IMR-90 (cell line): ENCODE results near the gene ETS1. TPM values are rescaled to one million over a fixed set of nuclear protein-coding genes. Genes with fewer than 3 reads are reported as not detected.

Experiments used
- ATAC-seq: fragments of 200-7000 bp; cut with Tn5 transposase; 2 replicates; pipeline ENCODE4 v1.9.1; 2020; ENCODE audit warnings: low read depth, mild to moderate bottlenecking, moderate library complexity
- BruUV-seq: library from RNA; stranded (reverse); fragments of 400-500 nt; replicated peaks from 2 replicates; lab custom pipeline; 2021; lab: Mats Ljungman, UMichigan
- CTCF ChIA-PET: fragments of 300-600 bp; formaldehyde crosslinking; extraction: SDS; loops from one replicate; lab custom pipeline; 2021; ENCODE audit warnings: antibody characterized with exemption; lab: Yijun Ruan, JAX
- POLR2A ChIA-PET: fragments of 300-600 bp; sonication (Branson Sonifier 250); formaldehyde crosslinking; loops from one replicate; lab custom pipeline; 2022; ENCODE audit warnings: antibody characterized with exemption; ENCODE audit not compliant: unreplicated experiment; lab: Charles Lee
- DNase-seq: peaks from one replicate; pipeline ENCODE4 v3.0.0; 2013
- H2AFZ ChIP-seq: replicated peaks from 2 replicates; pipeline ENCODE3; 2013; ENCODE audit warnings: low read length, mild to moderate bottlenecking; ENCODE audit not compliant: poor library complexity
- H2AK5ac ChIP-seq: 2 replicates; pipeline ENCODE4 v1.6.1; 2013; ENCODE audit warnings: low read depth, low read length, inconsistent platforms
- H2AK9ac ChIP-seq: replicated peaks from 2 replicates; pipeline ENCODE3; 2013; ENCODE audit warnings: mild to moderate bottlenecking, low read depth, low read length, moderate library complexity; ENCODE audit not compliant: poor library complexity
- H2BK120ac ChIP-seq: 2 replicates; pipeline ENCODE4 v1.6.1; 2013; ENCODE audit warnings: low read depth, low read length, inconsistent platforms
- H2BK15ac ChIP-seq: 3 replicates; pipeline ENCODE4 v1.6.1; 2013; ENCODE audit warnings: low read depth, low read length, inconsistent platforms
- H2BK20ac ChIP-seq: 2 replicates; pipeline ENCODE4 v1.6.1; 2013; ENCODE audit warnings: low read depth, mild to moderate bottlenecking, inconsistent platforms, low read length, moderate library complexity
- H2BK5ac ChIP-seq: 2 replicates; pipeline ENCODE4 v1.6.1; 2013; ENCODE audit warnings: mild to moderate bottlenecking, low read depth, low read length, inconsistent platforms; ENCODE audit not compliant: poor library complexity, severe bottlenecking
- H3K14ac ChIP-seq: replicated peaks from 2 replicates; pipeline ENCODE4 v1.6.1; 2013; ENCODE audit warnings: low read depth, low read length, inconsistent platforms
- H3K18ac ChIP-seq: 2 replicates; pipeline ENCODE4 v1.6.1; 2013; ENCODE audit warnings: low read depth, low read length, control low read depth
- H3K23ac ChIP-seq: 2 replicates; pipeline ENCODE4 v1.6.1; 2013; ENCODE audit warnings: low read depth, low read length, inconsistent platforms
- H3K27ac ChIP-seq: 2 replicates; pipeline ENCODE4 v1.5.1; 2013; ENCODE audit warnings: mild to moderate bottlenecking, control low read depth, low read length; ENCODE audit not compliant: insufficient read depth
- H3K27me3 ChIP-seq: 2 replicates; pipeline ENCODE4 v1.6.1; 2013; ENCODE audit warnings: low read length; ENCODE audit not compliant: control insufficient read depth, insufficient read depth
- H3K36me3 ChIP-seq: 2 replicates; pipeline ENCODE4 v1.6.1; 2013; ENCODE audit warnings: low read length, mixed read lengths; ENCODE audit not compliant: control insufficient read depth, insufficient read depth
- H3K4ac ChIP-seq: 2 replicates; pipeline ENCODE4 v1.6.1; 2013; ENCODE audit warnings: low read depth, low read length, inconsistent platforms
- H3K4me1 ChIP-seq: 2 replicates; pipeline ENCODE4 v1.6.1; 2013; ENCODE audit warnings: low read length, mixed read lengths; ENCODE audit not compliant: control insufficient read depth, insufficient read depth
- H3K4me2 ChIP-seq: 2 replicates; pipeline ENCODE4 v1.6.1; 2013; ENCODE audit warnings: low read depth, mild to moderate bottlenecking, control low read depth, low read length, moderate library complexity
- H3K4me3 ChIP-seq: 2 replicates; pipeline ENCODE4 v1.5.1; 2013; ENCODE audit warnings: low read depth, mild to moderate bottlenecking, control low read depth, low read length, moderate library complexity; ENCODE audit not compliant: insufficient read depth
- H3K56ac ChIP-seq: 2 replicates; pipeline ENCODE4 v1.6.1; 2013; ENCODE audit warnings: low read length, inconsistent platforms; ENCODE audit not compliant: insufficient read depth; ENCODE audit errors: extremely low read depth
- H3K79me1 ChIP-seq, 2 experiments: 2 replicates each; pipeline ENCODE4 v1.6.1; 2013; ENCODE audit warnings: low read length in 2 of 2, inconsistent platforms in 1 of 2, low read depth in 1 of 2
- H3K9ac ChIP-seq: 2 replicates; pipeline ENCODE4 v1.6.1; 2013; ENCODE audit warnings: low read depth, low read length, control low read depth
- H3K9me1 ChIP-seq: 2 replicates; pipeline ENCODE4 v1.6.1; 2013; ENCODE audit warnings: low read length, inconsistent platforms; ENCODE audit not compliant: insufficient read depth
- H3K9me3 ChIP-seq: 2 replicates; pipeline ENCODE4 v1.6.1; 2013; ENCODE audit warnings: low read length; ENCODE audit not compliant: control insufficient read depth, insufficient read depth
- H4K20me1 ChIP-seq: 2 replicates; pipeline ENCODE4 v1.6.1; 2013; ENCODE audit warnings: low read length, inconsistent platforms; ENCODE audit not compliant: insufficient read depth
- H4K5ac ChIP-seq: 2 replicates; pipeline ENCODE4 v1.6.1; 2013; ENCODE audit warnings: mild to moderate bottlenecking, low read depth, low read length, control low read depth
- H4K8ac ChIP-seq, 2 experiments: 2 replicates each; pipeline ENCODE4 v1.6.1; 2013; ENCODE audit warnings: low read depth in 2 of 2, low read length in 2 of 2, control low read depth in 1 of 2, inconsistent platforms in 1 of 2
- H4K91ac ChIP-seq: 2 replicates; pipeline ENCODE4 v1.6.1; 2013; ENCODE audit warnings: low read depth, low read length, inconsistent platforms; ENCODE audit not compliant: insufficient read depth
- BHLHE40 ChIP-seq: fragments of 150-350 bp; IDR thresholded peaks from 2 replicates; pipeline ENCODE4 v1.6.1; 2016; ENCODE audit warnings: mild to moderate bottlenecking, low read depth, low read length
- CHD1 ChIP-seq: IDR thresholded peaks from 2 replicates; pipeline ENCODE4 v1.6.1; 2012; ENCODE audit warnings: low read depth, low read length, improper control_type of control experiment
- FOS ChIP-seq: fragments of 150-350 bp; IDR thresholded peaks from 2 replicates; pipeline ENCODE4 v1.6.1; 2016; ENCODE audit warnings: low read depth, low read length
- MAZ ChIP-seq: IDR thresholded peaks from 2 replicates; pipeline ENCODE4 v1.6.1; 2012; ENCODE audit warnings: low read depth, mild to moderate bottlenecking, low read length, improper control_type of control experiment, moderate library complexity, borderline replicate concordance
- MXI1 ChIP-seq: IDR thresholded peaks from 2 replicates; pipeline ENCODE4 v1.6.1; 2012; ENCODE audit warnings: low read depth, mild to moderate bottlenecking, low read length, moderate library complexity, borderline replicate concordance
- POLR2A ChIP-seq: IDR thresholded peaks from 2 replicates; pipeline ENCODE4 v1.6.1; 2012; ENCODE audit warnings: mild to moderate bottlenecking, low read depth, low read length
- RCOR1 ChIP-seq: IDR thresholded peaks from 2 replicates; pipeline ENCODE4 v1.6.1; 2012; ENCODE audit warnings: mild to moderate bottlenecking, low read length, improper control_type of control experiment; ENCODE audit not compliant: insufficient replicate concordance
- RFX5 ChIP-seq: IDR thresholded peaks from 2 replicates; pipeline ENCODE4 v1.8.0; 2012; ENCODE audit warnings: low read depth, mild to moderate bottlenecking, low read length, moderate library complexity
- WGBS, 2 experiments: methylation state at CpG; one replicate each; pipeline versions ENCODE4 v1.1.5 to v1.1.7; 2013; ENCODE audit warnings: missing lambda C conversion rate in 2 of 2; ENCODE audit not compliant: insufficient read length in 1 of 2; ENCODE audit errors: extremely low coverage in 2 of 2; 5-methylcytosine and 5-hydroxymethylcytosine counted together
- dilution Hi-C: fragments of 300-500 bp; cut with HindIII; formaldehyde crosslinking; loops from one replicate; pipeline ENCODE4 v1.14.3; 2018; ENCODE audit warnings: low sequenced_read_pairs; ENCODE audit not compliant: unreplicated experiment
- in situ Hi-C: fragments of 300-500 bp; cut with MboI; formaldehyde crosslinking; loops from 3 replicates; pipeline ENCODE4 v1.14.3; 2019; ENCODE audit warnings: low sequenced_read_pairs, inconsistent platforms, mixed read lengths
- intact Hi-C: fragments of 100-400 bp; cut with micrococcal nuclease; formaldehyde crosslinking; loops from 2 replicates; pipeline ENCODE4 v1.10.0; 2022
- polyA plus RNA-seq, 3 experiments: library from polyadenylated mRNA; depleted of rRNA; stranded (reverse); fragments of >200 nt; gene quantifications; 2 replicates each; pipeline ENCODE4 v1.2.3, GENCODE V29; 2012; ENCODE audit warnings: low replicate concordance in 1 of 3
- total RNA-seq: library from RNA; depleted of rRNA; stranded (reverse); fragments of >200 nt; gene quantifications from 2 replicates; pipeline ENCODE4 v1.2.3, GENCODE V29; 2012

ETS1 gene
- total and polyA plus RNA-seq, 2 of the 4 experiments (the other 2 are of a cell fraction): 41.2 to 56.3 TPM

DNA sequence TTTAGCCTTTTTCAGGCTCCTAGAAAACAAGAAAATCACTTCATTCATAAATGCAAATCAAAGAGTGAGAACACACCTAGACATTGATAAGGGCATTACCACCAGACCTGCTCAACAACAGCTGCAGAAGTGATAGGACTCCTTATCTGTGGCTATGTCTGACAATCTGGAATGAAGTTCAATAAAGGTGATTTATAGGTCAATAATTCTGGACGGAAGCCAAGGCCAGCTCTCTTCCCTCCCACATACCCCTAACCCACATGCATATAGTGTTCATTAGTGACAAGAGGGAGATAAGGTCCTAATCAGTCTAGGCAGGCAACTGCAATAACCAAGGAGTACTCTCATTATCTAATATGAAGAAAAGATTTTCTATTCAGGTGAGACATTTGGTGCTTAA lies 111.3 kb downstream of the ETS1 start:
- Histone ChIP-seq H2BK15ac (no peak overlapping the region), H4K5ac (no peak overlapping the region), H2AFZ (no peak overlapping the region), H3K14ac (no peak overlapping the region), H2BK5ac (no peak overlapping the region), H3K79me1 (peaks cover 55 to 91% of the 10 kb centered on the region in 2 experiments), H4K8ac (no peak overlapping the region), H3K4me1 (peaks cover 37% of the 10 kb centered on the region), H4K20me1 (peaks cover 57% of the 10 kb centered on the region), H2BK120ac (no peak overlapping the region), H3K27me3 (no peaks in the 10 kb centered on the region), H3K9me3 (no peaks in the 10 kb centered on the region), H3K4ac (no peak overlapping the region), H3K56ac (no peak overlapping the region), H3K18ac (no peak overlapping the region), H4K91ac (no peak overlapping the region), H3K23ac (no peak overlapping the region), H2AK5ac (no peak overlapping the region), H3K36me3 (peaks cover 34% of the 10 kb centered on the region), H2AK9ac (no peak overlapping the region), H3K9me1 (peaks cover 38% of the 10 kb centered on the region), H3K9ac (no peak overlapping the region), H3K4me2 (no peak overlapping the region), H3K27ac (no peak overlapping the region), H2BK20ac (peak overlapping the region; percentile 26; the same call in 1 of the 2 replicates), H3K4me3 (no peak overlapping the region)
- POLR2A ChIA-PET: no interaction called here
- CTCF ChIA-PET: no interaction called here
- DNase-seq: no peak
- no TSS peak for BruUV-seq
- in situ Hi-C loops (no loop called here), intact Hi-C loops (no loop called here), dilution Hi-C loops (no loop called here)
- TF ChIP-seq RCOR1: no peak
- TF ChIP-seq MXI1: no peak
- no peak for TF ChIP-seq RFX5
- TF ChIP-seq FOS: no peak
- no peak for TF ChIP-seq BHLHE40
- no peak for TF ChIP-seq MAZ
- no peak for TF ChIP-seq POLR2A
- TF ChIP-seq CHD1: no peak
- no peak for ATAC-seq
- WGBS, 2 experiments: no CpG with 5 or more reads among the region's 1 CpG
